ENCODE data around the gene FSIP2.

The FSIP2 gene, protein sequence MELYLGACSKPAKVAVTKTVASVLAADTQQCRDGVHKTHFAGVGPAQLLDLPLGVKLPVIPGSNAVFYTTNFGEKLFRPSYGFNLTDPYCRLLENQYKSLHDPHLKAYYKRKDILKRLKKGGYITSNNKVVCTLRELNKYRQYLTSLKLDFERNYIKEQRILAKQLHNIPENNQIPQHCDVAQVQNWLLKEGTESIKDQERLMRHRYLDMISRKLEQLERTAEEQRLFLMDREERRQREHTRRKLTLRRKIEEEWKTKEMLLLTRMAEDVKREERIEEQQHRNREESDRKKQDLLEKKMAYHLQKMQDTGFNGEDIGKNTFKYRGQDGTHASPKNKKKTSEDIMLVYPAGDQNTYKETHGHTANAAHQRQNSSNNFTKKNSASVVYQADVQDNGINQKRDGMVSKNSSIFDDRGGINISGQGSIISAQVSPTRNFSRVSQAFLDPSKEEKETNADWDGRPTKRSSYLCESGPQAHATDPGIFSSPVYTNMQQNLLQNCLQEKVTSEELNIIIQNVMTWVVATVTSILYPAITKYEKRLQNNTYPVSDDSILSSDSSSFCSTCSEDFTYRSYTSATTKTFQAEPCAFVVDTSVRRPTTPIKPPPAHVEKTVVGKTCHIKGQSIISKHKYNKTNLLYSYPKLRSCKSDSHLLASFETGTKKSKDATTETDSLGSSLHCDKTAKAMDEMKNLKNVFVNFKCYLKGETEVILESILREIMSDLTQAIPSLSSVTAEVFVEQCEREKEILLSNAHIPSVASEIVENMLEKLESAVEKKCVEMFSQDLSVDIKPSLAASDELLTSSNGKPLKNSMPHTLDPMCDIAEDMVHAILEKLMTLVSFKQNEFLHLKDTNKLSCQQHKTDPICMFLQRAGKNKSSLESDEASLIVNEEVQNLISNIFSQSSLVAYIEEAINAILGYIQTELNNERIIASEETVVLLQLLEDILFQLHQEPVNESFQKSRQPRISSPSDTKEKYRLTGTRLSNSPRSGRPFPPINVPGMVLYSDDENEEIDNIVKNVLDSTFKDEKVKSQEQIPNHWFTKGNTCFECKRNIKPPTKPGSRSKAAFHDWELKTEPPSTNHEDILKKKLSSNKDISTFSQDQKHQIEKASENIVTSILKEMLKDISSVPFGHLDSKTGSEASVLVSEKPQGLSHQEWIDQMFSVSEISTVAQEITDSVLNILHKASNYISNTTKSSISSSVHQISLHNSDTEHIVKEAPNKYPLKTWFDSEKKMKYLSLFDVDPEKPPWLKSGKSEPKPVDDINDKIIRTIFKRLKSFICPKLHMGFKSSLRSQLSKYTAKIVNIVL (N-terminal part only)

DNA sequence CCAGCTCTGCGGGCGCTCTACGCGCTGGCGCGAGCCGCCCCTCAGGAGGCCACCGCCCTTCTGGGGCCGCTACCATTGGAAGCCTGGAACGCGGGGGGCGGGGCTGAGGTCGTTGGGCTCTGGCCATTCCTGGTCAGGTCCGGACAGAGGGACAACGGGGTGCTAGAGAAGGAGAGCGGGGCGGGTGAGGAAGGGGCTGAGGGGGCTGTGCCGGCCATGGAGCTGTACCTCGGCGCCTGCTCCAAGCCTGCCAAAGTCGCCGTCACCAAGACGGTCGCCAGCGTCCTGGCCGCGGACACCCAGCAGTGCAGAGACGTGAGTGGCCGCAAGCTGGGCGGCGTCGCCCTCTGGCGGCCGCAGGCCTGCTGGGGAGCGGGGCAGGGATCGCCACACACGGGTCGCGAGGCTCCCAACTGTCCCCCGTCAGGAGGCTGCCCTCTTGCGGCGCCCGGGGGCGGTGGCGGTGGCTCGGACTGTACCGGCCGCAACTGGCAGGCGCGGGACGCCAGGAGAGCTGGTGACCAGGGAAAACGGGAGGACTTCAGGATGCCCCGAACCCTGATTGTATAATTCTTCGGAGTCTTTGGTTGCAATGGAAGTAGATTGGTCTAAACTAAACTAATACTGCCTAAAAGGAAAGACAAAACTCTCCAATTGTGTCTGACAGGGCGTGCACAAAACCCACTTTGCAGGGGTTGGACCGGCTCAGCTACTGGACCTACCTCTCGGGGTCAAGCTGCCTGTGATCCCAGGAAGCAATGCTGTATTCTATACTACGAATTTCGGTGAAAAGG, at the start of gene FSIP2:
Gene FSIP2, plus strand, starts transcription at position 126 of the 794 bp plus-strand sequence. Its CDS starts 91 bp downstream, at position 217.
- no peak for DNase-seq

DNA sequence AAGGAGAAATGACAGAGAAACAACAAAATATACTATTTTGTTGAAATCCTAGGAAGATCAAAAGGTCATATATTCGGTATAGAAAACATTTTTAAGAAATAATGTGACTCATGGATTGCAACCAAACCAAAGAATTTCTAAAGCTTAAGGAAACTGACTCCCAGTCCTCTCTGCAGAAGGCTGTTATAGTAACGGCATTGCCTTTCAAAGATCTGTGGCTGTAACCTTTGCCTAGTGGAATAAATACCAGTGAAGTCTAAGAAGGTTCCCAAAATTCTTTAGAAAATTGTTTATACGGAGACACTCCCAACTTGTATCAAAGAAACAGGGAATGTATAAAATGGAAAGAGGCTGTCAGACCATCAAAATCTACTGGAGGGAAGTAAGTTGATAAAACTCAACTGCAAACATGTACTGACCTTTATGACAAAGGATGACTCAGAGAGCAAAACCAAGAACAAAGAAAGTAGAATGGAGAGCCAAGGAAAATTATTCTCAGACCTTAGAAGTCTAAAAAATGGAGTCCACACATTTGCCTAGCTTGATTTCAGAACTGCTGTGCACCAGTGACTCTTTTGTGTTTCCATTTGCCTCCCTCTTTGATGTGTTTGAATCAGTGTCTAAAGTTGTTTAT, 48.6 kb upstream of the FSIP2 start:
- DNase-seq = no peak

GRCh38 chr2:185695711-185696235, 42.8 kb upstream of the FSIP2 start:
- DNase-seq = no peak

- no peak for DNase-seq
Observed at GRCh38 chr2:185700883-185701282, 37.7 kb upstream of the FSIP2 start.

GRCh38 chr2:185734658-185735057, 3.9 kb upstream of the FSIP2 start:
- DNase-seq = no peak

- no peak for DNase-seq
Observed at GRCh38 chr2:185736210-185736609, 2.4 kb upstream of the FSIP2 start.

GRCh38 chr2:185745864-185746859, 7.6 kb downstream of the FSIP2 start:
- no peak for DNase-seq

DNA sequence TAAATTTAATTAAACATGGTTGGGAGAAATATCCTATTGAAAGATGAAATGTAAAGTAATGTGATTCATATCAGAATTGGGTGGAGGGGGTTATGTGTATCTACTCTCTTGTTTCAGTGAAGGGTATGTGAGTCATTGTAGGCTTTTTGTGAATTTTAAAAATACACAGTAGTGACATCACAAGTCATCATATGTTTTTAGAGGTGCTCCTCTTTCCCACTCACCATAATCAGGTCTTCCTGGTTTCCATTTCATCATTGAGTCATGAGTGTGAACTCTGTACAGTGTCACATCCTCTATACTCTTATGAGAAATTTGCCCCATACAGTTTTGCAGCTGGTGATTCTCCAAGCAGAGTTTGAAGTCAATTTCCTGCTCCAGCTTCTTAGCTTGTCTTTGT, 18.8 kb downstream of the FSIP2 start:
- no peak for DNase-seq

DNA sequence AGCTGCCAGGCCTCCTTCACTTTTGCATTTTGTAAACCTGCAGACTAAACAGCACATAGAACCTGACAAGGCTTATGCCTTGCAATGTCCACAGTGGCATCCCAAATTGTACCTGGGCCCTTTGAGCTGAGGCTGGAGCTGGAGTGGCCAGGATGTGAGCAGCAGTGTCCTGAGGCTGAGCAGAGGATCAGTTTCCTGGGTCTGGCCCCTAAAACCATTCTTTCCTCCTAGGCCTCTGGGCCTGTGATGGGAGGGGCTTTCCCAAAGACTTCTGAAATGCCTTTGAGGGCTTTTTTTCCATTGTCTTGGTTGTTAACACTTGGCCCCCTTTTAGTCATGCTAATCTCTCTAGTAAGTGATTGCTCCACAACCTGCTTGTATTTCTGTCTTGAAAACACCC, 32.8 kb downstream of the FSIP2 start:
- DNase-seq = no peak

- no peak for DNase-seq
Observed at GRCh38 chr2:185780890-185781289, 42.3 kb downstream of the FSIP2 start.

DNA sequence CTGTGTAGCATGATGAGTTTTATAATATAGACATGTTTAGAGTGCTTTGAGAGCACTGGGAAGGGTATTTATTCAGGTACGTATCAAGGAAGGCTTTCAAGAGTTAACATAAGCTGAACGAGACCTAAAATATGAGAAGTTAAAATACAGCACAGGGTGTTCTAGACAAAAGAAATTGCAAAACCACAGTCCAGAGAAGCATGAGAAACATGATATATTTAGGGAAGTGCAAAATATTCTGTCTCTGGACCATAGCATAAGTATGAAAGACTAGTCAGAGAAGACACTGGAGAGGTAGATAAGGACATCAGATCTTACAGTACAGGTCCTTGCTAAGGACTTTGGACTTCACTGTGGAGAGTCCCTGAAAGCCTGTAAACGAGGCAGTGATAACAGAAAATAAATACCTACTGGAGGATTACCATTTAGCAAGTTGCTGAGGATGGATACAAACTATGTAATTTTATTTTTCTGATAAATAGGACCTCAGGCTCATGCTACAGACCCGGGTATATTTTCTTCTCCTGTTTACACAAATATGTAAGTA, 43.7 kb downstream of the FSIP2 start:
- no peak for DNase-seq

GRCh38 chr2:185785156-185785555, 46.6 kb downstream of the FSIP2 start:
- no peak for DNase-seq

- no peak for DNase-seq
Observed at GRCh38 chr2:185785851-185786473, 47.4 kb downstream of the FSIP2 start.

- no peak for DNase-seq
Observed at GRCh38 chr2:185787227-185788145, 48.9 kb downstream of the FSIP2 start.

- DNase-seq = no peak
Observed at GRCh38 chr2:185790361-185790760, 51.8 kb downstream of the FSIP2 start.

DNA sequence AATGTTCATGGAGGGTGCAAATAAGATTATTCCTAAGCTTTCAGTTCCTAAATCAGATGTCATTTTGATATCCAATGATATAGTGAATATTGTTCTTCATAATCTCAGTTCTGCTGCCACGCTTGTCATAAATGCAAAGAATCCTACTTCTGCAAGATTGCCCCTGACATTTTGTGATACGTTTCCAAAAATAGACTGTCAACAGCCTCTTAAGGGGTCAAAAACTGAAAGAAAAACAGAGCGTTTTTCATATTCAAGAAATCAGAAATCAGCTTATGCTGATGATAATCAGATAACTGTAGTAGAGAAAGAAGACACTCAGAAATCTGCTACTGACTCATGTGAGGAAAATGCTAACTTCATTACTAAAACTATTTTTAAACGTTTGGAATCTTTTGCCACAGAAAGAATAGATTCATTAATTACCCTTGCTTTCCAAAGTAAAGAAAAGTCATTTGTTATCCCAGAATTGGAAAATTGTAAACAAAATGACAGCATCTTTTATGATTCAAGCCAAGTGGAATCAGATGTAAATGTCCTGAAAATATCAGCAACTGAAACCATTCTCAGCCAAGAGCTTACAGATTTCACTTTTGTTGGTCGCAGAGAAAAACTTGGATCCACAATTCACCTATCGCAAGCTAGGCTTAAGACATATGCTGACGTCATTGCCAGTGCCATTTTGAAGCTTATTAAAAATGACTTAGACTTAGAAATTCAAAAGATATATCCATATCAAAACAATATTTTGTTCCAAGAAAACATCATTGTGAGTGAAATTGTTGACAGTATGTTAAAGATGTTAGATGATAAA, 55.1 kb downstream of the FSIP2 start:
- no peak for DNase-seq

DNA sequence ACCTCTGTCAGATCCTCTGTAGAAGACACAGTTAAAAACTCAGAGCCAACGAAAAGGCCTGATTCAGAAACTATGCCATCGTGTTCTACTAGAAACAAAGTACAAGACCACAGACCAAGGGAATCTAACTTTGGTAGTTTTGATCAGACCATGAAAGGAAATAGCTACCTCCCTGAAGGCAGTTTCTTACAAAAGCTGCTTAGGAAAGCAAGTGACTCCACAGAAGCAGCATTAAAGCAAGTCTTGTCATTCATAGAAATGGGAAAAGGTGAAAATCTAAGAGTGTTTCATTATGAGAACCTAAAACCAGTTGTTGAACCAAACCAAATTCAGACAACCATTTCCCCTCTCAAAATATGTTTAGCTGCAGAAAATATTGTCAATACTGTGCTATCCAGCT, 58.2 kb downstream of the FSIP2 start:
- DNase-seq = no peak
